ENCODE data around the gene CCNG2. TPM values are rescaled to one million over a fixed set of nuclear protein-coding genes. Genes with fewer than 3 reads are reported as not detected.

Gene CCNG2
- total RNA-seq, 1 experiment from 2014 or later: 25.6 TPM

- H3K27me3 ChIP-seq (replicated peaks; ENCODE audit: control insufficient read depth, insufficient read depth, low read length): no peaks in the 10 kb centered on the region
- intact Hi-C loops (cut with micrococcal nuclease; ENCODE audit: unreplicated experiment): no loop called here
- H3K4me1 ChIP-seq: peaks cover 7% of the 10 kb centered on the region; the same call in 1 of the 2 replicates
- H3K9me3 ChIP-seq: no peaks in the 10 kb centered on the region
- Mint-ChIP-seq H3K36me3 (ENCODE audit: insufficient read depth, unreplicated experiment) (peaks cover 8% of the 10 kb centered on the region), H3K27me3 (ENCODE audit: insufficient read depth, unreplicated experiment) (no peaks in the 10 kb centered on the region), H3K4me1 (ENCODE audit: low read depth, unreplicated experiment) (peaks cover 6% of the 10 kb centered on the region), H3K27ac (ENCODE audit: unreplicated experiment) (no peak overlapping the region), H3K4me3 (ENCODE audit: unreplicated experiment) (no peak overlapping the region), H3K9me3 (ENCODE audit: unreplicated experiment) (no peaks in the 10 kb centered on the region)
- ChIA-PET CTCF (interaction anchor here (0.8 kb wide), 1 partner anchor 134 kb away, joined by 5 read pairs; no protein-coding TSS in a partner anchor), POLR2A (no interaction called here)
- H3K4me3 ChIP-seq (ENCODE audit: low read depth, low read length): no peak overlapping the region
- no peak for TF ChIP-seq CTCF (IDR thresholded peaks at IDR 0.05; ENCODE audit: insufficient read depth in 1 of 2, low read depth in 1 of 2, low read length in 1 of 2, severe bottlenecking in 1 of 2, unreplicated experiment in 1 of 2)
- H3K36me3 ChIP-seq (ENCODE audit: control insufficient read depth, insufficient read depth, low read length): no peaks in the 10 kb centered on the region
- no peak for DNase-seq
- no TSS peak for BruUV-seq (replicated peaks)
Observed at GRCh38 chr4:77174426-77174825, 17.4 kb downstream of the CCNG2 start.

- no TSS peak for BruUV-seq (replicated peaks)
Observed at GRCh38 chr4:77175201-77175611, 18.2 kb downstream of the CCNG2 start.

GRCh38 chr4:77176640-77177039 is 19.6 kb downstream of the CCNG2 start:
- Histone ChIP-seq H3K27me3 (replicated peaks; ENCODE audit: control insufficient read depth, insufficient read depth, low read length) (no peaks in the 10 kb centered on the region), H3K4me3 (ENCODE audit: low read depth, low read length) (no peak overlapping the region), H3K4me1 (no peaks in the 10 kb centered on the region), H3K36me3 (ENCODE audit: control insufficient read depth, insufficient read depth, low read length) (no peaks in the 10 kb centered on the region), H3K9me3 (no peaks in the 10 kb centered on the region)
- no peak for DNase-seq
- Mint-ChIP-seq H3K4me1 (ENCODE audit: low read depth, unreplicated experiment) (no peaks in the 10 kb centered on the region), H3K4me3 (ENCODE audit: unreplicated experiment) (no peak overlapping the region), H3K27me3 (ENCODE audit: insufficient read depth, unreplicated experiment) (no peaks in the 10 kb centered on the region), H3K27ac (ENCODE audit: unreplicated experiment) (no peak overlapping the region), H3K9me3 (ENCODE audit: unreplicated experiment) (no peaks in the 10 kb centered on the region), H3K36me3 (ENCODE audit: insufficient read depth, unreplicated experiment) (no peaks in the 10 kb centered on the region)
- no peak for TF ChIP-seq CTCF (IDR thresholded peaks at IDR 0.05; ENCODE audit: insufficient read depth in 1 of 2, low read depth in 1 of 2, low read length in 1 of 2, severe bottlenecking in 1 of 2, unreplicated experiment in 1 of 2)
- intact Hi-C loops (cut with micrococcal nuclease; ENCODE audit: unreplicated experiment): no loop called here
- no TSS peak for BruUV-seq (replicated peaks)
- ChIA-PET POLR2A (no interaction called here), CTCF (no interaction called here)

More at GRCh38 chr4:77175201-77175611, 18.2 kb downstream of the CCNG2 start:
- intact Hi-C loops (cut with micrococcal nuclease; ENCODE audit: unreplicated experiment): no loop called here
- no peak overlapping the region for H3K4me3 Mint-ChIP-seq (ENCODE audit: unreplicated experiment)
- H3K4me1 ChIP-seq: peaks cover 1% of the 10 kb centered on the region; the same call in 1 of the 2 replicates
- no peaks in the 10 kb centered on the region for H3K27me3 ChIP-seq (replicated peaks; ENCODE audit: control insufficient read depth, insufficient read depth, low read length)
- DNase-seq: no peak
- no peak overlapping the region for H3K4me3 ChIP-seq (ENCODE audit: low read depth, low read length)
- ChIA-PET POLR2A (no interaction called here), CTCF (no interaction called here)
- H3K27ac Mint-ChIP-seq (ENCODE audit: unreplicated experiment): no peak overlapping the region
- H3K4me1 Mint-ChIP-seq (ENCODE audit: low read depth, unreplicated experiment): peaks cover 6% of the 10 kb centered on the region
- H3K36me3 ChIP-seq (ENCODE audit: control insufficient read depth, insufficient read depth, low read length): no peaks in the 10 kb centered on the region
- no peaks in the 10 kb centered on the region for H3K9me3 ChIP-seq
- no peaks in the 10 kb centered on the region for H3K9me3 Mint-ChIP-seq (ENCODE audit: unreplicated experiment)
- H3K27me3 Mint-ChIP-seq (ENCODE audit: insufficient read depth, unreplicated experiment): no peaks in the 10 kb centered on the region
- peaks cover 8% of the 10 kb centered on the region for H3K36me3 Mint-ChIP-seq (ENCODE audit: insufficient read depth, unreplicated experiment)
- no peak for TF ChIP-seq CTCF (IDR thresholded peaks at IDR 0.05; ENCODE audit: insufficient read depth in 1 of 2, low read depth in 1 of 2, low read length in 1 of 2, severe bottlenecking in 1 of 2, unreplicated experiment in 1 of 2)
